Stimulated activated CD8-positive, alpha-beta memory T cell treated with anti-CD3 and anti-CD28 coated beads, Interleukin-7, amount 100 ng/mL, for 1 hour (primary cell): Measurements from ENCODE around the gene TXNDC16.
"Not testable (repeated sequence)": the region's sequence is repeated elsewhere in the genome, so short reads cannot be mapped to it uniquely, and the experiment has no call there.

ENCODE experiments used
- DNase-seq, 2 donors: peaks; one replicate each; pipeline ENCODE4 v3.0.0-alpha.2; 2020; ENCODE audit warnings: low read depth in 2 of 2

The TXNDC16 gene

DNA sequence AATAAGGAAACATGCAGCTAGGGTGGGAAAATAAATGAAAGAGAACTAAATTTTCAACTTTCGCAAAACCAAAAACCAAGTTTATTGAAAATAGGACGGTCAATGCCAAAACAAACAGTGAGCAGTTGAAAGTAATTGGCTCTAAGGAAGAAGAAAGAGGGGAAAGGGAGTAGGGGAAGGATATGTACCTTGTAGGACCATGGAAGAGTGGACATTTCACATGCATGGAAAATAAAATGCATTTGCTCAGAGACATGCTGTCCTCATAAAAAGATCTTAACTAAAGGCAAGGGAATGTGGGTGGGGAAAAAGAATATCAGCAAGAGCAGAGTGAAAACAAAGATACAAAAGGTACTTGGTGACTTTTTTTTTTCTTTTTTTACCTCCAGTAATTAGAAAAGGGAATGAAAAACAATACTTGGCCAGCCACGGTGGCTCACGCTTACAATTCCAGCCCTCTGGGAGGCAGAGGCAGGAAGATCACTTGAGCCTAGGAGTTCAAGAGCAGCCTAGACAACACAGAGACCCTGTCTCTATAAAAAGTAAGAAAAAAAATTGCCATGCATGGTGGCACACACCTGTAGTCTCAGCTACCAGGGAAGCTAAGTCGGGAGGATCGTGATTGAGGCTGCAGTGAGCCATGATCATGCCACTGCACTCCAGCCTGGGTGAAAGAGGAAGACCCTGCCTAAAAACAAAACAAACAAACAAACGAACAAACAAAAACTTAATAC, 6.6 kb downstream of the TXNDC16 start:
- no peak for DNase-seq

DNA sequence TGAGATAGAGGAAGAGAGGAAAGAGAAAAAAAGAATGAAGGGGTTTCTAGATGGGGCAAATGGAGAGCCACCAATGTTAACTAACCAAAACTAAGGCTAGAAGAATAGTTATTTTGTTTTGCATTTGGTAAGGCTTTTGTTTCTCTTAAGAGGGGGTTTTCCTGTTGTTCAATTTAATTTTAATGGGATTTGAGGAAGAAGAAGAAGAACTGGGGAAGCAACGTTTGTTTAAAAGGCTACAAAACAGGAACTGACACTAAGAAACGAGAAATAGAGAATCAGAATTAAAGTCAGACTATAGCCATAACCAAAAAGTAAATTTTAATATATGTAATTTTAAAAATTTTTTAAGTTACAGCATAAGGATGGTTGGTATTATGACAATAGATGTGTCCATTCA, 13.7 kb downstream of the TXNDC16 start:
- DNase-seq, result no peak

DNA sequence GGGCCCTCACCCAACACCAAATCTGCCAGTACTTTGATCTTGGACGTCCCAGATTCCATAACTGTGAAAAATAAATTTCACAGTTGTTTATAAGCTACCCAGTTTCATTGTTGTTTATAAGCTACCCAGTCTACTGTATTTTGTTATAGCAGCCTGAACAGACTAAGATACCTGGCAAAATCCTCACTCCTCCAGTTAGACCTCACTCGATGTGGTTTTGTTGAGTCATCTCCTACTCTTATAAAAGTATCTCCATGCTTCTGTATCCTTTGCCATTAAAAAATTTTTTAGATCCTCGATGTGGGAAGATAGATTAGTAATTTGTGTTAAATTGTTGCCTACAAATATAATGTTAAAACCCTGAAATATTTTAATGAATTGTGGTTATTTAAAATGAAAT, 16.0 kb downstream of the TXNDC16 start:
- no peak for DNase-seq

DNA sequence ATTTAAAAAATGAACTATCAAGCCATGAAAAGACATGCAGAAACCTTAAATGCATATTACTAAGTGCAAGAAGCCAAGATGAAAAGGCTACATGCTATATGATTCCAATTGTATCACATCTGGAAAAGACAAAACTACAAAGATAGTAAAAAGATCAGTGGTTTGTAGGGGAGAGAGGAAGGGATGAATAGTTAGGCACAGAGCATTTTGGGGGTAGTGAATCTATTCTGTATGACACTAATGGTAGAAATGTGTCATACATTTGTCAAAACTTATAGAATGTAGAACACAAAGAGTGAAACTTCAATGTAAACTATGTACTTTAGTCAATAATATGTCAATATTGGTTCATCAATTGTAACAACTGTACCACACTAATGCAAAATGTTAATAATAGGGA, 20.8 kb downstream of the TXNDC16 start:
- no peak for DNase-seq

DNA sequence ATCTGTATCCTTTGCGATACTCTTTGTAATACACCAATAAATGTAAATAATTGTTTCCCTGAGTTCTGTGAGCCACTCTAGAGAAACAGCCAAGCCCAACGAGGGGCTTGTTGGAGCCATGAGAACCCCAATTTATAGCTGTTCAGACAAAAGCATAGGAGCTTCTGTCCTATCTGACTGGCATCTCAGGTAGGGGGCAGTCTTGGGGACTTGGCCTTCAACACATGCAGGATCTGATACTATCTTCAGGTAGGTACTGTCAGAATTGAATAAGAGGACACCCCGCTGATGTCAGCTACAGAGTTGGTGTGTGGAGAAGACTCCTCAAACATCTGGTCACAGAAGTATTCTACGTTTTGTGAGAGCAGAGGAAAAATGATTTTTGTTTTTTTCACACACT, 25.3 kb downstream of the TXNDC16 start:
- no peak for DNase-seq

DNA sequence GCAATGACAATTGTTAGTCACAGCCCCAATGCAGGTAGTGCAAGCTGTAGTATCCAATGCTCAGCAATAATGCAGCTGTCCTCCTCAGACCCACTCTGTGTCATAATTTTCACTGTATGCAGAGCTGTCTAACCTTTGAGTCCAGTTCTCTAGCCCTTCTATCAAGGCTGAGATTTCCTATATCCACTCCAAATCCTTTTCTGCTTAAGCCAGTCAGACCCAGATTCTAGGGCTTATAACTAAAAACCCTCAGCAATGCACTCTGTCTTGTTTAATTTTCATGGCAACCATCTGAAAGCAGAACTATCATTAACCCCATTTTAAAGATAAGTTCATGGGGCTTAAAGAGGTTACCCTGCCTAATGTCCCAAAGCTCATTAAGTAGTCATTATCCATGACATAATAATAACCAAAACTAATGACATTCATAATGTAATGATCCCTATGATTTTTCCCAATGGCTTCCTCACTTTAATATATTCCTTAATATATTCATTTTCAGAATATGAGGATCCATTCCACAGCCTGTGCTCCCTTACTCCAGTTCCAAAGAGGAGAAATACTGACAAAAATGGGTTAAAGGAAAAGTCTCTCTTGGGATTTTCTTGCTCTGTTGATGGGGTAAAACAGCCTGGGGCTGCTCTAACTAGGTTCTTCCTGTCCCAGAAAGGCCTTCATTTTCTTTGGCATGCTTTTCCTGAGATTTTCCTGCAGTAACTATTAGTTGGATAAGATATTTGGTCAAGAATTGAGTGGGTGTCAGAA, 29.5 kb downstream of the TXNDC16 start:
- DNase-seq, result no peak

DNA sequence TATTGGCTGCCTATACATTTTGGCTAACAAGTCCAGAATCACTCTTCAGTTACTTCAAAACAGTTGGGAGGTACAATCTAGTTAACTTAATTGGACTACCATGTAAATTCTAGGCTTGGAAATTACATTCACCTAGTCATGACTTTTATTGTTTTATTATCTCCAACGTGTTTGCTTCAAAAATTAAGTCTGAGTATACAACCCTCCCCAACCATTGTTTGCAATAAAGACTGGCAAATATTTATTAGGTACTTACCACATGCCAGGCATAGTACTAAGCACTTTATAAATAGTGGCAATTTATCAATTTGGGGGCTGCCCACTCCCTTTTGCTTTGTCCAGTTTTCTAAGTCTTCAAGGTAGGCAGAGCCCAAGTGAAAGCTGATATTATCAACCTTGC, 30.3 kb downstream of the TXNDC16 start:
- DNase-seq, result no peak

DNA sequence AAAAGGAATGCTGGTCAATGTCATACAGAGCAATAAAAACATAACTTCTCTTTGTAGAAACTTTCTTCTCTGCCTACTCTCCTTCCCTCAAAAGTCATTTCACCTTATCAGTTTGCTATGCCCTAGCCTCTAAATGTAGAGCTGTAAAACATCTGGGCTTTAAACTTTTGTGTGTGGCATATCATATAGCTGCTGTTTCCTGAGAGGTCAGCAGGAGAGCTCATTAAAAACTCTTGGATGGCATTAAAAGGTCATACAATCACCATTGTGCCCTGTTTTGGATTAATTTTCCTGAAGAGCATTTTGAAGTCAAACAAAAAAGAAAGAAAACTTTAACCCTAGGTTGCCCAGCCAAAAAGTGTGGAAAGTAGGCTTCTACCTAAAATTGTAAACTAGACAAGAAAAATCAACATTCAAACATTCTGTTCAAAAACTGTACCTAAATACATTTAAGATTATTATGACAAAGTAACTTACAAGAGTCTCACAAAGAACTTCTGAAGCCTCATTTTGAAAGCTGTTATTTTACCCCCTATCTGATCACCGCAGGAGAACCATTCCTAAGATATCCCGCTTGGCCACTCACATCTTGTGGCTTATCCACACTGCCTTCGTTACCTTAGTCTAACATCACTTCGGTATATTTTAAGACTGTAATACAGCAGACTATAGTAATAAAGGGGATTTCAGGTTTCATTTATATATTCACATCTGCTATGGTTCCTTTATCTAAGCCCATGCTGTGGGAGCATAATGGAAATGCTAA, 38.1 kb downstream of the TXNDC16 start:
- DNase-seq, result no peak

DNA sequence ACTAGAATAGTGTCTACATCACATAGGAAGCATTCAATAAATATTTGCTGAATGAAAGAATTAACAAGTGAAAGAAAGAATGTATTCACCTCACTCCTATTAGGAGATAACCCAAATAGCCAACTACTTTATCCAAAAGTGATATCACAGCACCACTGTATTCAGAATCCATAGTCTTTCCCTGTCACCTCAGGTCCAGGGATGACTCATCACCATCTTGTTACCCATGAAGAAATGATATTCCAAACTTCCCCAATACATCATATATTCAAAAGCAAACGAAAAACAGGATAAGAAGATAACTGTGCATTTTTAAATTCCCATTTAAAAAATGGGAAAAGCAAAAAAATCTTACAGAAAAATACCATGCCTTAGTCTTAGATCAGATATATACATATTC, 39.1 kb downstream of the TXNDC16 start:
- DNase-seq, result no peak

DNA sequence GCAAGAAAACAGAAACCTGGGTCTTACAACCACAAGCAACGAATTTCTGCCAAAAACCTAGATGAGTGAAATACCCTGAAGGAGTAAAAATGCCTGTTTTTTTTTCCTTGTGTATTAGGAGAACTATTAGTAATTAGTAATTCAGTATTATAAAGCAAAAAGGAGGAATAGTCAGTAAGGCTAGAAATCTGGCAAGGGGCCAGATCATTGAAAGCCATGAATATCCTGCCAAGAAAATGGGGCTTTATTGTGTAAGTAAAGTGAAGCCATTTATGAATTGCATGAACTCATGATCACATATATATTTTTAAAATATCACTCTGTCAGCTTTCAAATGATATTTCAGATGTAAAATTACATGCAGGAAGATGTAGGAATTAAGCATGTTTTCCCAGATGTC, 57.9 kb downstream of the TXNDC16 start:
- no peak for DNase-seq

DNA sequence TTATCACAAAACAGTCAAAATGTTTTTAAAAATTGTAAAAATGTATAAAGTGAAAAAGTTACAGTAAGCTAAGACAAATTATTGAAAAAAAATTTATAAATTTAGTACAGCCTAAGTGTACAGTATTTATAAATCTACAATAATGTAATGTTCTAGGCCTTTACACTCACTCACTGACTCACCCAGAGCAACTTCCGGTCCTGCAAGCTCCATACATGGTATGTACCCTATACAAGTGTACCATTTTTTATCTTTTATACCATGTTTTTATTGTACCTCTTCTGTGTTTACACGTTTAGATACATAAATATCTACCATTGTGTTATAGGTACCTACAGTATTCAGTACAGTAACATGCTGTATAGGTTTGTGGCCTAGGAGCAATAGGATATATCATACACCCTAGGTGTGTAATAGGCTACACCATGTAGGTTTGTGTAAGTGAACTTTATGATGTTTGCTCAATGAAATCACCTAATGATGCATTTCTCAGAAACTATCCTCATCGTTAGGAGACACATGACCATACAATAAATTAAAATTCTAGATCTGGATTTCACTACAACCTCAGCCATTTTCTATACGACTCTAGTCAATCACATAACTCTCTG, 66.8 kb downstream of the TXNDC16 start:
- DNase-seq, result no peak

DNA sequence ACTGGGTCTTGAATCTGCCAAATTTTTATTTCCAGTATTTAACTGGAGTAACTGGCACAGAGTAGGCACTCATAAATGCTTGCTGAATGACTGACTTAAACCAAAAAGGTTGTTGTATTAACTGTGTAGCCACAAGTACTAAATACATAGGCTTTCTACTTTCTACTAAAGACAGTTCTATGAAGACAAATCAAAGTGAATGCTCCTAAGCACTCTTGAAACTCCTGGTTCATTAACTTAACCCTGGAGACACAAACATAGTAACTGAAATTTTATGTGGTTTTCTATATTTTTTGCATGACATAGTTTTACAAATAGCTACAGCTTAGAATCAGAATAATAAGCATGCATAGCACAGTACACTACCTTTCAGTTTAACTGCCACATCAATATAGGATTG, 70.4 kb downstream of the TXNDC16 start:
- no peak for DNase-seq

DNA sequence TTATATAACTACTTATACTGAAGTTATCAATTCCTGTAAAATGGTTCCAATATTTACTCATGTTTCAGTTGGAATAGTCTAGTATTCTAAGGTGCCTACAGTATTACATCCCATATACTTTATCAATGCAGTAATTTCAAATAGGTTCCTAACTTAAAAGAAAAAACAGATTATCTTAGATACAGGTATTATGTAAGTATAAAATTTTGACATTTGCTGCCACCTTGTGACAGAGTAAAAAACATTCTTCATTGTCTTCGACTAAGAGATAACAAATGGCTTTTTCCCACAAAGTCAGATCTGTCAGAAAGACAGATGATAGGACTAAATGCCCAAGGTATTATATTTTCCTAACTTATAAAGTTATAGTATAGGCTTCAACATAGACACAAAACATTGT, 78.7 kb downstream of the TXNDC16 start:
- DNase-seq, result no peak

DNA sequence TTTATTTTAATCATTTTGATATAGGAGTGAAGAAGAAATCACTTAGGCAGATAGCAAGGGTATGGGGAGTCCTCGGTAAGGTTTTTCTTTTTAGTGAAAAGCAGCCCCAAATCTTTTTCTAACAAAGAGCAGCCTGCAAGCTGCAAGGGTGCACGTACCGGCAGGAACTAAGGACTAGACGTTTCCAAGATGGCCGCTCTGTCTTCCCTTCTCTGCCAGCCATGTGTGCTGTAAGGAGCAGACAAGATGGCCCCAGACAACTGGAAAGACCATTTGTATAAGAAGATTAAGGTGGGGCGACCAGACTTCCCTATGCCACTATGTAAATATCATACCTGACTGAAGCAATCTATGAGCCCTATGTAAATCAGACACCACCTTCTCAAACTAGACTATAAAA, 79.6 kb downstream of the TXNDC16 start:
- no peak for DNase-seq

DNA sequence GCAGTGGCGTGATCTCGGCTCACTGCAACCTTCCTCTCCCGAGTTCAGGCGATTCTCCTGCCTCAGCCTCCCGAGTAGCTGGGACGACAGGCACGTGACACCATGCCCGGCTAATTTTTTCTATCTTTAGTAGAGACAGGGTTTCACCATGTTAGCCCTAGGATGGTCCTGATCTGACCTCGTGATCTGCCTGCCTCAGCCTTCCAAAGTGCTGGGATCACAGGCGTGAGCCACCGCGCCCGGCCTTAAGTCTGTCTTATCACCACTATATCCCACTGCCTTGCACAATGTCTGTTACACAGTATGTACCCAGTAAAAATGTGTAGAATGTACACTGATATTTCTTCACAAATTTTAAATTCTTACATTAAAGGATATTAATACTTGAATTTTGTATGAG, 80.1 kb downstream of the TXNDC16 start:
- DNase-seq, result not testable (repeated sequence)

DNA sequence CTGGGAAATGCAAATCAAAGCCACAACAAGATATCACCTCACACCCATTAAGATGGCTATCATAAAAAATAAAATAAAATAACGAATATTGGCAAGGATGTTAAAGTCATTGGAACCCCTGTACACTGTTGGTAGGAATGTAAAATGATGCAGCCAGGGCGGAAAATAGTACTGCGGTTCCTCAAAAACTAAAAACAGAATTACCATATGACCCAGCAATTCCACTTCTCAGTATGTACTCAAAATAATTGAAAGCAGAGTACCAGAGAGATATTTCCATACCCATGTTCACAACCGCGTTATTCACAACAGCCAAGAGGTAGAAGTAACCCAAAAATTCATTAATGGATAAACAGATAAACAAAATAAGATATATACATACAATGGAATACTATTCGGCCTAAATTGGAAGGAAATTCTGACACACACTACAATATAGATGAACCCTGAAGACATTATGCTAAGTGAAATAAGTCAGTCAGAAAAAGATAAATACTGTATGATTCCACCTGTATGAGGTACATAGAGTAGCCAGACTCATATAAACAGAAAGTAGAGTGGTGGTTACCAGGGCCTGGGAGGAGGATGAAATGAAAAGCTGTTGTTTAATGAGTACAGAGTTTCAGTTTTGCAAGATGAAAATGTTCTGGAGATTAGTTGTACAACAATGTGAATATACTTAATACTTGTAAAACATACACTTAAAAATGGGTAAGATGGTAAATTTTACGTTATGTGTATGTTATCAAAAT, 84.6 kb downstream of the TXNDC16 start:
- no peak for DNase-seq

DNA sequence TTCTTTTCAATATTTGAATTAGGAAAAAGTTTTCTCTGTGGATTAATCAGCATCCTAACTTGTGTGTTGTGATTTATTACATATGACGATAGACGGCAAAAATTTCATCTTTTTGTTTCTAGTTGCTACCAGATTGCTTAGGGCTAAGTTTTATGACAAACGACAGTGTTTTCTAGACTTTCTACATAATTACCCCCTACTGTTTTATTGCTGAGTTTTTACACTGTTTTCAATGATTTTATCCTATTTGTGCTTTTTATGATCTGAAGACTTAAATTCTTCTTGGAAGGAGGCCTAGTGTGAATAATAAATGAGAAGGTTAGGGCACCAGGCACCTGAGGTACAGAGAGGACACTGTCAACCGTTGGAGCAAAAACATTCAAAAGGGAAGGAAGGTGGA, 88.1 kb downstream of the TXNDC16 start:
- DNase-seq, result no peak

DNA sequence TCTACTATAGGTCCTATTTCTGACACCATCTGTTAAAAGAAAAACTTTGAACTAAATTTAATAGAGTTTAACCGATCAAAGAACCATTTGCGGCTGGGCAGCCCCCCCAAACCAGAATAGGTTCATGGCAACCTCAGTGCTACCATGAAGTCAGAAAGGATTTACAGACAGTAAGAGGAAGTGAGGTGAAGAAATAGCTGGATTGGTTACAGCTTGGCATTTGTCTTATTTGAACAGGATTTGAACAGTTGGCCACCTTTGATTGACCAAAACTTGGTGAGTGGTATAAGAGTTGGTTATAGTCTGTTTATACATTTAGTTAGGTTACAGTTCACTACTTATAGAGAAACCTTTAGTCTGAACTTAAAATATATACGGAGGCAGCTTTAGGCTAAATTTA, 88.9 kb downstream of the TXNDC16 start:
- DNase-seq, result no peak

DNA sequence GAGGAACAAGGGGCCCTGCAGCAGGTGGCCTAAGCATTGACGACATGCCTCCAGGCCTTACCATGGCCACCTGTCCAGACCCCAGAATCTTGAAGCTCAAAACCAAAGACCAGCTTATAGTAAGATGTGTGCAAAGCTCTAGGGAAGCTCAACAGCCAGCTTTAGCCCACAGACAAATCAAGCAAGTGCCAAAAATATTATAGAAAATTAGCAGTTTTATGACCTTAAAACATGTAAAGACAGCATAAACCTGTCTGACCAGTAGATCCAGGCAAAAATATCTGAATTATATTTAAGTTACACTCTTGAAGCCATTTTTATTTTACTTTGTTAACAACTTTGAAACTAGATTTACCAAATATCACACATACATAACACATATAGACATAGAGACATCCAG, 90.6 kb downstream of the TXNDC16 start:
- DNase-seq, result no peak

DNA sequence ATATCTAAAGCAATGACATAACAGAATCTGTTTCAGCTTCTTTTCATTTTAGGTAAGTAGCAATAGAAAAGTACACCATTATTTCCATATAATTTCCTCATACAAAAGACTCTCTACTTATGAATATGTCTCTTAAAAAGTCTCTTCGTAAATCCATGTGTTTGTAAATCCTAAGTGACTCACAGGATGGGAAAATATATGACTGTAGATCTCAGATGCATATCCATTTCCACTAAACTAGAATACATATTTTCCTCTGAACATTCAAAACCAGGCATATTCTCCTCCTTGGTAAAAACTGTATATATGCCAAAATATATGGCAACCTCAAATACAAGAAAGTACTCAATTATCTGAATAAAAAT, 93.6 kb downstream of the TXNDC16 start:
- no peak for DNase-seq

DNA sequence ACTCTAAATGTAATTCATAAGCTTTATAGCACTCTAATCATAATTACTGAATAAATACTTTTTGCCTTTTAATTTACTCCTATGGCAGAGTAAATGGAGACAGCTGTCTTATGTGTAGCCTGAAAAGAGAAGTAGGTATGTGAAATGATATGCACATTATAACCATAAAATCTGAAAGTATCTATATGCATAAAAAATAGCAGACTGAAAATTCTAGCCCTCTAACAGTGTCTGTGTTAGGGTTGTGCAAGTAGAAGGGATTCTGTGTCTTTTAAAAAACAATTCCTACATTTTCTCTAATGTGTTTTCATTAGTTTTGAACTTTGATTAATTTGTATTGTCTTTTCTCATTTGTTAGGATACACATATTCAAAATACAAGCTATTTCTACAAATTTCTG, 94.9 kb downstream of the TXNDC16 start:
- no peak for DNase-seq
